Activated T-cell treated with anti-CD3 and anti-CD28 coated beads for 48 hours (primary cell): ENCODE results near the gene LTBP4.
"Not testable (repeated sequence)": the region's sequence is repeated elsewhere in the genome, so short reads cannot be mapped to it uniquely, and the experiment has no call there.

Source experiments
- DNase-seq: peaks from one replicate; pipeline ENCODE4 v3.0.0-alpha.2; 2020; ENCODE audit warnings: low read depth

The LTBP4 gene

GRCh38 chr19:40575326-40575725, 25.8 kb upstream of the LTBP4 start:
- no peak for DNase-seq

DNA sequence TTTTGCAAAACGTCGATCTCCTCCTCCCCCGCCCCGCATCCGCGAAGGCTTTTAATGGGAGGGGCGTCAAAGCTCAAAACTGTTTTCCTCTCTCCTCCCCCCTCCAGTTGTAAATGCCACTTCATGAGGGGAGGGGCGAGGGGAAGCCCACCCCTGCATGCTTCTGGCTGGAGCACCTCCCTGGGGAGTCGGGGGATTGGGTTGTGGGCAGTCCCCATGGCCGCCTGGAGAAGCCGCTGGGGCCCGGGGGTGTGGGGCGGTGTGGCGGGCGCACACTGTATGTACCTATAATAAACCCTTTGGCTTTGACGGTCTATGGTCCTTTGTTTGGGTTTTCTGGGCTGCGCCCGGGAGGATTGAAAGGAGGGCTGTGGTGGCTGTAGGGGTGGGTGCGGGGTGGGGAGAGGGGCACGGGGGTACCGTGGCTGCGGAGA, 25.0 kb upstream of the LTBP4 start:
- DNase-seq: no peak

- DNase-seq: peak; percentile 89
Measured at GRCh38 chr19:40576585-40577451, 24.4 kb upstream of the LTBP4 start, which contains the start of gene SHKBP1. TSS of gene SHKBP1 (plus strand) at chr19:40576873. CDS start at chr19:40576900, 27 bp downstream.

GRCh38 chr19:40578442-40578908, 22.7 kb upstream of the LTBP4 start:
- no peak for DNase-seq

GRCh38 chr19:40580619-40581018, 20.6 kb upstream of the LTBP4 start:
- no peak for DNase-seq

DNA sequence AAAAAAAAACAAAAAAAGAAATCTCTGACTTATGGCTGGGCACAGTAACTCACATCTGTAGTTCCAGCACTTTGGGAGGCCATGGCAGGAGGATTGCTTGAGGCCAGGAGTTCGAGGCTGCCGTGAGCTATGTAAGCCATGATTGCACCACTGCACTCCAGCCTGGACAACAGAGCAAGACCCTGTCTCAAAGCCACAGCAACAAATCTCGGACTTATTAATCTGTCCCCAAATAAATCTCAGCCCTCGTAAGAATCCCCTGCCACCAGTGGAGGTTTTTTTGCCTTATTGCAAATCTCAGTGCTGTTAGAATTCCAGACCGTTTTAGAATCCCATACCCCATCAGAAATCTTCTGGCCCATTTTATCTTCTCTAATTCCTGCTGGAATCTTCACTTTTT, 19.6 kb upstream of the LTBP4 start:
- no peak for DNase-seq

DNA sequence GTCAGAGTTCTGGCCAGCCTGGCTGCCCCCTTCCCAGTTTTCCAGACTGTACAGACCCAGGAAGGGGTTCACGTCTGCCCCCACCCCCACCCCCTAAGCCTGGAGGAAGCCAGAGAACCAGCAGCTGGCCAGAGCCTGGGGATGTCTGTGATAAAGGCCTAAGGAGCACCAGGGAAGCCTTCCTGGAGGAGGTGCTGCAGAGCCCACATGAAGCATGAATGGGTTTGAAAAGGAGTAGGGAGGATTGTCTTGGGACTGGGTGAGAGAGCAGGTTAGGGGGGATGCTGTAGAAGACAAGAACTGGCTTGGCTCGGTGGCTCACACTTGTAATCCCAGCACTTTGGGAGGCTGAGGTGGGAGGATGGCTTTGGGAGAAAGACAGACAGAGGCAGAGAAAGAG, 18.7 kb upstream of the LTBP4 start:
- no peak for DNase-seq

DNA sequence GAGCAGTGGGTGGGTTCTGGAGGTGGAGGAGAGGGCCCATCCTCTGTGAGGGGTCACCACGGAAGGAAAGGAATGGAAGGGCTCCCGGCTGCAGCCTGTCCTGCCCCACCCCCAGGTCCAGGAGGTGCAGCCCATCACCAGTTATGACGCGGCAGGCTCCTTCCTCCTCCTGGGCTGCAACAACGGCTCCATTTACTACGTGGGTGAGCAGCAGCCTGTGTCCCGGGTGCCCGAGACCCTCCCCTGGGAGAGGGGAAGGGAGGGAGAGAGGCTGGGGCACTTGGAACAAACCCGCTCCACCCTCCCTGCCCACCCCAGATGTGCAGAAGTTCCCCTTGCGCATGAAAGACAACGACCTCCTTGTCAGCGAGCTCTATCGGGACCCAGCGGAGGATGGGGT, 17.9 kb upstream of the LTBP4 start:
- no peak for DNase-seq

- no peak for DNase-seq
Measured at GRCh38 chr19:40584007-40584406, 17.2 kb upstream of the LTBP4 start.

GRCh38 chr19:40585241-40585981, 15.8 kb upstream of the LTBP4 start:
- no peak for DNase-seq

GRCh38 chr19:40585982-40586422, 15.2 kb upstream of the LTBP4 start:
- no peak for DNase-seq

GRCh38 chr19:40586611-40587010, 14.6 kb upstream of the LTBP4 start:
- no peak for DNase-seq

DNA sequence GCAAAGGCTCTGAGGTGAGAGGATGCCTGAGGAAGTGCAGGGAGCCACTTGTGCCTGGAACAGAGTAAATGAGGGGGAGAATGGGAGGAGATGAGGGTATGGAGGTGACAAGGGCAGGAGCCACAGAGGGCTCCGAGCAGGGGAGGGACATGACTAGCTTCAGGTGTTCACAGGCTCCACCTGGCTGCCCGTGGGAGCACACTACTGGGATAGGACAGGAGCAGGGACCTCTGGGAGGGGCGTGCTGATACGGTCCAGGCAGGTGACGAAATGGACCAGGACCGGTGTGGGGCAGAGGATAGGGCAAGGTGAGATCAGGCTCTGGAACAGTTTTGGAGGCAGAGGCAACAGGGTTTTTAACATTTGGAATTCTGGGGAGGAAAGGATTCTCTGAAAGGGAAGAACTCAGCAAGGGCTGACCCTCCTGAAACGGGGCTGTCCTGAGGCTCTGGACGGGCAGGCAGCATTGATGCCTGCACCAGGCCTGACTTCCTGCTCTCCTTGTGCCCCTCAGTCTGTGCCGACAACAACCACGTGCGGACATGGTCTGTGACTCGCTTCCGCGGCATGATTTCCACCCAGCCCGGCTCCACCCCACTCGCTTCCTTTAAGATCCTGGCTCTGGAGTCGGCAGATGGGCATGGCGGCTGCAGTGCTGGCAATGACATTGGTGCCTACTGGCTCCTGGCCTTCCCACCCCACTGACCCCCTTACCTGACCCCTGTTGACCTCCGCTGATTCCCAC, 12.9 kb upstream of the LTBP4 start:
- DNase-seq: no peak

DNA sequence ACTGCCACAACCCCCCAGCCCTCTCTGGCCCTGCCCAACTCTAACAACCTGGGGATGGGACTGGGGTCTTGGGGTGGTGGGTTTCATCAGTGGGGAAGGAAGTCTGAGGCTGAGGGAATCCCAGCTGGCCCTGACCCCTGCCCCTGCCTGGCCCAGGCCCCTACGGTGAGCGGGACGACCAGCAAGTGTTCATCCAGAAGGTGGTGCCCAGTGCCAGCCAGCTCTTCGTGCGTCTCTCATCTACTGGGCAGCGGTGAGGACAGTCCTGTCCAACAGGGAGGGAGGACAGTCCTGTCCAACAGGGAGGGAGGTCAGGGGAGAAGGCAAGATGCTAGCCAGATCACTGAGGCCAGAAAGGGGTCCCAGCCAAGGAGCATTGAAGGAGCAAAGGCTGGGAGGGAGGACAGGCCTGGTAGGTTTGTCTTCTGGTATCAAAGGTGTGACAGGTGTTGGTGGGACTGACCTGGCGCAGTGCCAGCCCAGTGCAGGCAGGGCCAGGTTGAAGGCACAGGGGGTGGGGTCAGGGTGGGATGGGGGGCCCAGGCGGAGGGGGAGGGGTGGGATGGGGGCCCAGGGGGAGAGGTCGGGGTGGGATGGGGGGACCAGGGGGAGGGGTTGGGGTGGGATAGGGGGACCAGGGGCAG, 12.1 kb upstream of the LTBP4 start:
- no peak for DNase-seq

GRCh38 chr19:40589591-40590429, 11.4 kb upstream of the LTBP4 start:
- DNase-seq: no peak

GRCh38 chr19:40590464-40591265, 10.5 kb upstream of the LTBP4 start:
- no peak for DNase-seq

DNA sequence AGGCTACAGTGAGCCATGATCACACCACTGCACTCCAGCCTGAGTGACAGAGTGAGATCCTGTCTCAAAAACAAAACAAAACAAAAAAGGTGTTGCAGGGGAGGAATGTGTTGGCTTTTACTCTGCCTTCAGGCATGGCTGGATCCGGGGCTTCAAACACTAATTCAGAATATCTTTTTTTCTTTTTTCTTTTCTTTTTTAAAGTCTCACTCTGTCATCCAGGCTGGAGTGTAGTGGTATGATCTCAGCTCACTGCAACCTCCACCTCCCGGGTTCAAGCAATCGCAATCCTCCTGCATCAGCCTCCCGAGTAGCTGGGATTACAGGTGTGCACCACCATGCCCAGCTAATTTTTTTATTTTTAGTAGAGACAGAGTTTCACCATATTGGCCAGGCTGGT, 9.4 kb upstream of the LTBP4 start:
- not testable (repeated sequence) for DNase-seq

DNA sequence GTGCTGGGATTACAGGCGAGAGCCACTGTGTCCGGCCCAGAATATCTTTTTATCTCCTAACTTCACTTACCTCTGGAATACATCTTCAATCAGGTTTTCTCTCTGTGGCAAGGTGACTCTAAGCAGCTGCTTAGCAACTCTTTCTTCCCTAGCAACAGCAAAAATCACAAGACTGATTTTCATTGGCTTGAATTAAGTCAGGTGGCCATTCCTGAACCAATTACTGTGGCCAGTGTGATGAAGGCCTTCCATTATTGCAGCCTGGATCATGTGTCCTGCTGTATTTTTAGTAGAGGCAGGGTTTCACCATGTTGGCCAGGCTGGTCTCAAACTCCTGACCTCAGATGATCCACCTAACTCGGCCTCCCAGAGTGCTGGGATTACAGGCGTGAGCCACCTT, 9.0 kb upstream of the LTBP4 start:
- no peak for DNase-seq

GRCh38 chr19:40594255-40594654, 6.9 kb upstream of the LTBP4 start:
- no peak for DNase-seq

DNA sequence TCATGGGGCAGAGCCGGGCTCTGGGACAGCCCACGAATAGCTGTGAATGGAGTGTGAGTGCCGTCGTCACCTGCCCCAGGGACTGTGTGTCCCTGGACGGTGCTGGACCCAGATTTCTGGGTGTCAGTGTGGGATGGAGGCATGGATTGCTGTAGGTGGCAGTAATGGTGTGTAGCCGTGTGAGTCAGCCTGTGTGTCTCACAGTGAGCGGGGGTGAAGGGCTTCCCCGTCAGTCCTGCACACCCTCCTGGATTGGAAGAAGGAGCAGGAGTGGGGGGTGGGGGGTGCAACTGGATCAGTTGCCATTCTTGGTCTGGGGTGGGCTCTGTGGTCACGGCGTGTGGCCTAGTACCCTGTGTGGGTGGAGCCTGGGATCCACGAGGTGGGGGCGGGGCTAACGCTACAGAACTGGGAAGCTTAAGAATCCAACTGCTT, 6.5 kb upstream of the LTBP4 start:
- no peak for DNase-seq
